Stimulated activated CD4-positive, alpha-beta T cell treated with anti-CD3 and anti-CD28 coated beads, Interleukin-2, amount 100 ng/mL, for 48 hours (primary cell): Measurements from ENCODE around the gene FUT9.

Source experiments
- DNase-seq, 2 donors: peaks; one replicate each; pipeline ENCODE4 v3.0.0-alpha.2; 2020

FUT9 gene

GRCh38 chr6:96015518-96016333 is at the start of gene FUT9:
TSS of gene FUT9 (plus strand) at chr6:96015974. CDS start at chr6:96203156, 187,182 bp downstream.
- DNase-seq: no peak

- no peak for DNase-seq
Measured at GRCh38 chr6:95967594-95967993, 48.2 kb upstream of the FUT9 start.

GRCh38 chr6:95973976-95974375 is 41.8 kb upstream of the FUT9 start:
- no peak for DNase-seq

GRCh38 chr6:95978230-95978629 is 37.5 kb upstream of the FUT9 start:
- DNase-seq: no peak

- DNase-seq: no peak
Measured at GRCh38 chr6:95991906-95992305, 23.9 kb upstream of the FUT9 start.

- DNase-seq: no peak
Measured at GRCh38 chr6:95994151-95994550, 21.6 kb upstream of the FUT9 start.

- DNase-seq: no peak
Measured at GRCh38 chr6:95998133-95998532, 17.6 kb upstream of the FUT9 start.

- no peak for DNase-seq
Measured at GRCh38 chr6:96001891-96002575, 13.7 kb upstream of the FUT9 start.

- DNase-seq: no peak
Measured at GRCh38 chr6:96002576-96002910, 13.2 kb upstream of the FUT9 start.

GRCh38 chr6:96002912-96003311 is 12.9 kb upstream of the FUT9 start:
- no peak for DNase-seq

- no peak for DNase-seq
Measured at GRCh38 chr6:96007663-96008062, 8.1 kb upstream of the FUT9 start.

GRCh38 chr6:96013531-96013930 is 2.2 kb upstream of the FUT9 start:
- no peak for DNase-seq

GRCh38 chr6:96014846-96015517 is 792 bp upstream of the FUT9 start:
- DNase-seq: no peak

- DNase-seq: no peak
Measured at GRCh38 chr6:96016334-96017069, 728 bp downstream of the FUT9 start.

- DNase-seq: no peak
Measured at GRCh38 chr6:96017070-96017359, 1.2 kb downstream of the FUT9 start.

- DNase-seq: no peak
Measured at GRCh38 chr6:96022225-96022624, 6.5 kb downstream of the FUT9 start.

- DNase-seq: no peak
Measured at GRCh38 chr6:96032661-96033060, 16.9 kb downstream of the FUT9 start.

- DNase-seq: no peak
Measured at GRCh38 chr6:96051555-96051954, 35.8 kb downstream of the FUT9 start.

- no peak for DNase-seq
Measured at GRCh38 chr6:96058082-96058481, 42.3 kb downstream of the FUT9 start.

- no peak for DNase-seq
Measured at GRCh38 chr6:96059586-96059985, 43.8 kb downstream of the FUT9 start.

GRCh38 chr6:96060249-96060648 is 44.5 kb downstream of the FUT9 start:
- no peak for DNase-seq

GRCh38 chr6:96065213-96065612 is 49.4 kb downstream of the FUT9 start:
- no peak for DNase-seq

GRCh38 chr6:96066376-96066775 is 50.6 kb downstream of the FUT9 start:
- DNase-seq: no peak

- no peak for DNase-seq
Measured at GRCh38 chr6:96073555-96073954, 57.8 kb downstream of the FUT9 start.
